GM08714 (cell line): ENCODE data around the gene MRPL36.
"Not testable (repeated sequence)": the region's sequence is repeated elsewhere in the genome, so short reads cannot be mapped to it uniquely, and the experiment has no call there.

Experiments
- H3K4me3 ChIP-seq: fragments of 200-500 bp; sonication (Bioruptor generic); 2 replicates; pipeline ENCODE4 v1.5.1; 2014; ENCODE audit warnings: mild to moderate bottlenecking, low read length, inconsistent platforms
- ZNF274 ChIP-seq: IDR thresholded peaks from 2 replicates; pipeline ENCODE4 v1.6.1; 2012; ENCODE audit warnings: mild to moderate bottlenecking, low read depth, low read length

MRPL36 gene

DNA sequence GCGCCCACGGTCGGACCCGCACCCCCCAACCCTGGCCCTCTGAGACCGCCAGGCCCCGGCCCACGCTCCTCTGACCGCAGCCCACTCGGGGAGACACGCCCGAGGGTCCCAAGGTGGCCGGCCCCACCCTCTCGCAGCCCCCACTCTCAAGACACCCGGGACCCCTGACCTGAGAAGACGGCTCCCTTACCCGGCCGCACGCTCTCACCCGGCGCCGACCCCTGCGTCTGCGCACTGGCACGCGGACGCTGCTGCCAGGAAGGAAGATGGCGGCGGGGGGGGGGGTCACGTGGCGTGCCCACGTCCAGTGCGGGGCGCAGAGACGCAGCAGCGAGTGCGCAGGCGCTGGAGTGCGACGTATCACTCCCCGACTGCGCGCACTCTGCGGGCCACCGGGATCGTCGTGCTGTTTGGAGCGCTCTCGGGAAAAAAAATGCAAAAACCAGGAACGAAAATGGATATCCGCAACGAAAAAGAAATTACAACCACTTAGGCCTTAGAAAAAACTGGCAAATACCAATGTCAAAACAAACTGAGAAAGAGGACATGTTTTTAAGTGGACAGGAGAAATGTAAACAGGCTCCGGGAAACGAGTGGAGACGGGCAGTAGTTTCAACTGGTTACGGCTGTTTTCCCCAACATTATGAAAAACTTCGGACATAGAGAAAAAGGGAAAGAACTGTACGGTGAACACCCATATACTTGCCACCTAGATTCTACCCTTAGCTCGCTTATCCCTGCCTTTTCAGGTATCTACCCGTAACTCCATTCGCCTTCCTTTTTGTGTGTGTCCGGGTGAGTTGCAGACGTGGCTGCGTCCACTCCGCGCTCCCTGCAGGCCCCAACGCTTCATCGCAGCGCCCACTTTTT lies at the start of gene MRPL36:
TSS of gene MRPL36 (minus strand) at position 236 of the 870 bp plus-strand sequence. CDS start 902 bp downstream, outside the sequence.
- no peak for TF ChIP-seq ZNF274
- H3K4me3 ChIP-seq: peak within 1 kb of the TSS; percentile 96

DNA sequence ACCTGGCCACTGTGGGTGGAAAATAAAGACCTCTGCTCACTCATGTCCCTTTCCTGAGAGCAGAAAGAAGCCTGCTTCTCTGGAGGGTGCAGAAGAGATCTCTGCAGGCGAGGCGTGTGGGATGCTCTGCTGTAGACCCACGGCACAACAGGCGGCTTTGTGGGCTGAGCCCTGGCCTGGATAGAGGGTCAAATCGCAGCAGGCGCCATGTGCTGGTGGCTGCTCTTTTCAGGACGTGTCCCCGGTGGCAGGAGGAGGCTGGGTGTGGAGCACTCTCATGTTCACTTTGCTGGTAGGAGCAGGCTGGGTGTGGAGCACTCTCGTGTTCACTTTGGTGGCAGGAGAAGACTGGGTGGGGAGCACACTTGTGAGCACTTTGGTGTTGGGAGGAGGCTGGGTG lies 48.0 kb upstream of the MRPL36 start:
- no peak for TF ChIP-seq ZNF274

DNA sequence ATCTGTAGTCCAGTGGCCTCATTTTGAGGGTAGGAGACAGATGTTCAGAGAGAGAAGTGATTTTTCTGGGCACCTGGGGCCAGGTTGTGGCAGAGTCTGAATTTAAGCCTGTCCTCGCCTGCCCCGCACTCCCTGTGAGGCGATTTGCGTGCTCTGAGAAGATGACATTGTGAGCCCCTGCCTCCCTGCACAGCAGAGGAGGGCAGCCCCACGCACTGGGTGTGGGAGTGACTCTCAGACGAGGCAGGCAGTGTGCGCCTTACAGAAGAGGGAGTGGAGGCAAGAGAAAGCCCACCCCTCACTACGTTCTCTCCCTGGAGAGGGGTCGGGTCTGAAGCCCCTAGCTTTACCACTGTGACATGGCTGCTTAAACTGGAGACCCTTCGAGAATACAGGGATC lies 47.4 kb upstream of the MRPL36 start:
- no peak for TF ChIP-seq ZNF274
- no peak overlapping the region for H3K4me3 ChIP-seq

More for the DNA sequence above, 48.0 kb upstream of the MRPL36 start:
- H3K4me3 ChIP-seq: no peak overlapping the region

DNA sequence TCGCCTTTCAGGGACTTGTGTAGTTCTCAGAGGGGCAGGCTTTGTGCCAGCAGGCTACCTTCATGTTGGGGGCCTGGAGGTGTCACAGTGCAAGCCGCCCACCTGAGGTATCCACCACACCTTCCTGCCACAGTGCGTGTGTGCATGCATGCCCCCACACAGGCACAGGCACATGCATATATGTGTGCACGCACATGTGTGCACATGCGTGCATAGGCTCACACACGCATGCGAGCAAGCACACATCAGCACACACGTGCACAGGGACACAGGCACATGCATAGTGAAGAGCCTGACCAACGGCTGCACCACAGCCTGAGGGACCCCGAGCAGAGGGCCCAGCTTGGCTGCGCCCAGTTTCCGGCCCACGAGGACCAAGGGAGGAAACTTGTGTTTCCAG lies 46.9 kb upstream of the MRPL36 start:
- no peak for TF ChIP-seq ZNF274
- no peak overlapping the region for H3K4me3 ChIP-seq

DNA sequence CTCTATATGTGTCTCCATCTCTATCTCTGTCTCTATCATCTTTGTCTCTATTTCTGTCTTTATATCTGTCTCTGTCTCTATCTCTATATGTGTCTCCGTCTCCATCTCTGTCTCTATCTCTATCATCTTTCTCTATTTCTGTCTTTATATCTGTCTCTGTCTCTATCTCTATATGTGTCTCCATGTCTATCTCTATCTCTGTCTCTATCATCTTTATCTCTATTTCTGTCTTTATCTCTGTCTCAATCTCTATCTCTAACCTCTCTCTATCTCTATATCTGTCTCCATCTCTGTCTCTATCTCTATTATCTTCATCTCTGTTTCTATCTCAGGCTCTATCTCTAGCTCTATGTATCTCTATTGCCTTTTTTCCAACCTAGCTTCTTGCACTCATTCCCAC lies 46.1 kb upstream of the MRPL36 start:
- H3K4me3 ChIP-seq: no peak overlapping the region
- no peak for TF ChIP-seq ZNF274

DNA sequence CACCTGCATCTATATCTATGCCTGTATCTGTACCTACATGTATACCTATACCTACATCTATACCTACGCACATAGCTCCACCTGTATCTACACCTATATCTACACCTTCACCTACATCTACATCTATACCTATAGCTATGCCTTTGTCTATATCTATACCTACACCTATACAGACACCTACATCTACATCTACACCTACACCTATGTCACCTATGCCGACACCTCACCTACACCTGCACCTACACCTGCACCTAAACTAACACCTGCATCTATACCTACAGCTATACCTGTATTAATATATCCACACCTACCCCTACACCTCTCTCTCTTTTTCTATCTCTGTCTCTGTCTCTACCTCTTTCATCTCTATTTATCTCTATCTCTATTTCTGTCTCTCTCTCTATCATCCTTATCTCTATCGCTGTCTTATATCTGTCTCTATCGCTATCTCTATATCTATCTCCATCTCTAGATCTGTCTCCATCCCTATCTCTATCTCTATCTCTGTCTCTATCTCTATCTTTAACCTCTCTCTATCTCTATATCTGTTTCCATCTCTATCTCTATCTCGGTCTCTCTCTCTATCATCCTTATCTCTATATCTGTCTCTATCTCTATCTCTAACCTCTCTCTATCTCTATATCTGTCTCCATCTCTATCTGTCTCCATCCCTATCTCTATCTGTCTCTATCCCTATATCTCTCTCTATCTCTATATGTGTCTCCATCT lies 45.2 kb upstream of the MRPL36 start:
- no peak for TF ChIP-seq ZNF274
- H3K4me3 ChIP-seq: no peak overlapping the region

DNA sequence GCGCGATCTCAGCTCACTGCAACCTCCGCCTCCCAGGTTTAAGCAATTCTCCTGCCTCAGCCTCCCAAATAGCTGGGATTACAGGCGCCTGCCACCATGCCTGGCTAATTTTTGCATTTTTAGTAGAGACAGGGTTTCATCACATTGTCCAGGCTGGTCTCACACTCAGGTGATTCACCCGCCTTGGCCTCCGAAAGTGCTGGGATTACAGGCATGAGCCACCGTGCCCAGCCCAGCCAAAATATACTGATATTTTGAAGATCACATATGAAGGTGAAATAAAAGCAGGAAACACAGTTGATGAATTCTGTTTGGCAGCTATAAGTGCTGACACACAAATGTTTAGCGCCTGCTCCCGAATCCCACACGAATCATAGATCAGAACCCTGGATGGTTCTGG lies 44.1 kb upstream of the MRPL36 start:
- not testable (repeated sequence) for H3K4me3 ChIP-seq

DNA sequence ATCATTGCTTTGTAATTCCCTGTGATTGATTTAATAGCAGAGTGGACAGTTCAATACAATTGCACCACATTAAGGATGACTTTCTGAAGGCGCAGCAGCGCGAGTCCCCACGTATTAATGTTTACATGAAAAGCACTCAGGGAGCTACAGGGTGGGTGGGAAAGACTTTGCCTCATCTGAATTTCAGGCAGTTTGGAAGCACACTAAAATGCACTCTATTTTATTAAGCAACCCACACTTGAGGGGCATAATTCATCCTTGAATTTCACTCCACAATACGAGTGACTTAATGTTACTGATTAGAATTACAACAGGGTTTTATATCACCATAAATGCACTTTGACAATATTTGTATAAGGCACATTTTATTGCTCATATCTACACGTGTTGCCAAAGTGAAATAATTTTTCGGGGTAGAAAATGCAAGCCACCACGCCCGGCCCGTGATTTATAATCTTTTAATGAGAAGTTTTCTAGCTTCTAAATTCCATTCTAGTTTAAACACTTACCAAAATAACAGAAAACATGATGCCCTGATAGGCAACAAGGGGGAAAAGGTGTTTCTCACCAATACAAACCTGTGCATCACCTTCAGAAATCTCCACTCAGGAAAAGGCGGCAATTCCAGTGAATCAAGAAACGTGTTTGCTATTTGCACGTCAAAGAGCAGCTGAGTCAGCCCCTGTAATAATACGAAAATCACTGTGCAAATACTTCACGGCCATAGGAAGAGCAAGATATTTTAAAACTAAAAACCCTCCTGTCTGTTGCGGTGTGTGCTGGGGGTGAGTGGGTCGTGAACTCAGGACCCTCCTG lies 42.6 kb upstream of the MRPL36 start:
- H3K4me3 ChIP-seq: no peak overlapping the region
- TF ChIP-seq ZNF274: no peak

DNA sequence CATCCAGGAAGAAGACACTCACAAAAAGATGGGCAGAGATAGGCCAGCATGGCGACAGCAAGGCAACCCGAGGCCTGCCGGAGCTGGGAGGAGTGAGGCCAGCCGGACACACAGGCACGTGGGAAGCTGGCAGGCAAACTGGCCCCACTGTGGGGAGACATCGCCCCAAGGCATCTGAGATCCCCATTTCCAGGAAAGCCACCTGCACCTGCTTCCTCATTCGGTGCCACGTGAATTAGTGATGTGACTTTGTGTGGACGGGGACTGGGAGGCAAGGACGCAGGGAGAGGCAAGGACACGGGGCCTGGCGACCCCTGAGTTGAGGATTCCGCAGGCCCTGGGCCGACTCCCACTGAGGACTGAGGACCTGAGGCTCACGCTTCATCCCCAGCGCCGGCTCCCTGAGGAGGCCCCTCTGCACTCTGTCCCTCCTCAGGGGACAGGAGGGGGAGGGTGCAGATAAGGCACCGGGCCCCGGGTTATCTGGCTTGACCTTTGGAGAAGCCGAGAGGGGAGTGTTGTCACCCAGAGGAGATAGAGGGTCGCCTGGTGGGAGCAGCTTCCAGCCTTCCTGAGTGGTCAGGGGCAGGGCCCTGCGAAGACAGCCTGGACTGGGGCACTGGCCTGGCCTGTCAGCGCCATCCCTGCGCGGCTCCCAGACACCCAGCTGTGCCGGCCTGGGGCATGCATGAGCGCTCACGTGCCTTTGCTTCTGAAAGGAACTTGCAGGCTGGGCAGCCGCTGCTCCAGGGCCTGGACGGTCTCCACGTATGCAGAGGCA lies 41.3 kb upstream of the MRPL36 start:
- TF ChIP-seq ZNF274: no peak
- H3K4me3 ChIP-seq: no peak overlapping the region

DNA sequence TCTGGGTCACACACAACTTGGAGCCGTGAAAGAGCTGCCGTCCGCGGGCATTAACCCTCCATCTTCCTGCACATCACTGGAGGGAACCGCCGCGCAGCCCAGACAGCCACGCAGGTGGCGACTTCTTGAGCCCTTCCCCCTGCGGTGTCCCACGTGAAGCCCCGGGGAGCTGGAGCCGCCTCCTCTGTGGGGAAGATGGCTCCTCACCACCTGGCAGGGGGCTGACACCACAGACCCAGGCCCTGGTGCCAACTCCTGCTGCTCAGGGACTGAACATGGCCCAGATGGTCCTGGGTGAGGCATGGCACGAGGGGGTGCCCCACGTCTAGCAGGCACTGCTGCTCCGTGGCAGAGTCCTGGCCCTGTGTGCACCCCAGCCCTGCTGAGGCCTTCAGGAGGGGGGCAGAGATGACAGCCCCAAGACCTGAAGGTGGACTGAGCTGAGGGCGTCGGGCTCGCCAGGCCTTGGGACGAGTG lies 40.5 kb upstream of the MRPL36 start:
- no peak overlapping the region for H3K4me3 ChIP-seq
- no peak for TF ChIP-seq ZNF274

DNA sequence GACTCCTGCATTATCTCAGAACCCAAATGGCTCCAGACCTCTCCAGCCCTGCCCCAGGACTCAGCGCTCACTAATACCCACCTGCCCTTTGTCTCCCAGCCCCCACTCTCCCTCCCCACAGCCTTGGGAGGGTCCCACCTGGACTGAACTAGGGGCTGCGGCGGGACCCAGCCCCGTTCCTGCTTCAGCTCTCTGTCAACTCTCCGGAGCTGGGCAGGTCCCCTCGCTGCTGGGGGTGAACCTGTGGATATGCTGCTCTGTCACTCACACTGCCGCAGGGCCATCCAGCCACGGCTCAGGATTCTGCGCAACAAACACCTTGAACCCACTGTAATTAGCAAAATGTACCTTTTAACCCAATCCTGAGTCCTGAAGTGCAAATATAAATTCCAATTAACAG lies 38.4 kb upstream of the MRPL36 start:
- TF ChIP-seq ZNF274: no peak
- no peak overlapping the region for H3K4me3 ChIP-seq

DNA sequence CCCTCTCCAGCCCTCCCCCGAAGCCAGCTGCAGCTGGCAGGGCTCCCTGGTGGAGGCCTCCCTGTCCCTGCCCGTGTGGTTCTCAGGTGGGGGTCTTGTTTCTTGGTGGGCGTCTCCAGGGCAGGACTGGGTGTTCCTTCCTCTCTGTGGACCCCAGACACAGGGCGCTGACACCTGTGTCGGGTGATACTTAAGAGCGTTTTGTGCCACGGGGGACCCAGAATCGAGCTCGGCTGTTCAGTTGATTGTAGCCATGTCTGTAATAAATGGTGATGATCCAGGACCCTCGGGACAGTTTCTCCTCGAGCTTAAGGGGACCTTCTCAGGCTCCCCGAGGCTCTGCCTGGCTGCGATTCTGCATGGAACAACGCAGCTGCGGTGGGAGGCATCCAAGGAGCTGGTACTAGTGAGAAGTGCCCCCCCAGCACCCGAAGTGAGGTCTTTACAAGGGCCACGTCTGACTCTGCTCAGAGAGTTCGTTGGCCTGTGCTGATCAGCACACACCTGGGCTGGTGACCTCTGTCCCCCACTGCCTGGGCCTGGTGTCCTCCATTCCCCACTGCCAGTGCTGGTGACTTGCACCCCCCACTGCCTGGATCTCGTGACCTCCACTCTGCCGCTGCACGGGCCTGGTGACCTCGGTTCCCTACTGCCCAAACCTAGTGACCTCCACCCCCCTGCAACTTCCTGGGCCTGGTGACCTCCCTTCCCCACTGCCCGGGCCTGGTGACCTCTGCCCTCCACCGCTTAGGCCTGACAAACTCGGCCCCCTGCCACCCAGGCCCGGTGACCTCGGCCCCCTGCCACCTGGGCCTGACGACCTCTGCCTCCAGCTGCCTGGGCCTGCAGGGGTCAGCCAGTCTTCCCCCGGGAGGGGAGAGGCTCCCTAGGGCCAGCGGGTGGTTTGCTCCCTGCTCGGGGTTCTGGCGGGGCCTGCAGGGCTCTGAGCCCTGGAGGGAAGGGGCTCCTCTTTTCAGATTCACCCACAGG lies 37.5 kb upstream of the MRPL36 start:
- no peak overlapping the region for H3K4me3 ChIP-seq
- no peak for TF ChIP-seq ZNF274
